Liver (tissue), 3 donors: ENCODE measurements around the gene KRTAP2-2.

Experiments used
- GABPA ChIP-seq, 2 donors: IDR thresholded peaks in 1 of 2; conservative IDR thresholded peaks in 1 of 2; 2 replicates each; pipeline ENCODE4 v1.6.1; 2016; ENCODE audit warnings: antibody characterized with exemption in 2 of 2, mild to moderate bottlenecking in 1 of 2, moderate library complexity in 1 of 2
- JUND ChIP-seq, 2 donors: IDR thresholded peaks; 2 replicates each; pipeline ENCODE4 v1.6.1; 2016; ENCODE audit warnings: antibody characterized with exemption in 2 of 2
- YY1 ChIP-seq: IDR thresholded peaks from 2 replicates; pipeline ENCODE4 v1.6.1; 2016; ENCODE audit warnings: antibody characterized with exemption, mild to moderate bottlenecking
- TF ChIP-seq, protein P1 (sequence below): fragments of 150-350 bp; IDR thresholded peaks from 2 replicates; pipeline ENCODE4 v1.5.1; 2017; ENCODE audit warnings: improper control_type of control experiment, low read depth, low read length; ENCODE audit not compliant: missing input control
- TF ChIP-seq, protein P2 (sequence below): IDR thresholded peaks from 2 replicates; pipeline ENCODE4 v1.6.1; 2016; ENCODE audit warnings: antibody characterized with exemption
- TF ChIP-seq, protein P3 (sequence below): IDR thresholded peaks from 2 replicates; pipeline ENCODE4 v1.6.1; 2016; ENCODE audit warnings: antibody characterized with exemption, mild to moderate bottlenecking
- donor health status: healthy.
- donor health status: healthy.

DNA sequence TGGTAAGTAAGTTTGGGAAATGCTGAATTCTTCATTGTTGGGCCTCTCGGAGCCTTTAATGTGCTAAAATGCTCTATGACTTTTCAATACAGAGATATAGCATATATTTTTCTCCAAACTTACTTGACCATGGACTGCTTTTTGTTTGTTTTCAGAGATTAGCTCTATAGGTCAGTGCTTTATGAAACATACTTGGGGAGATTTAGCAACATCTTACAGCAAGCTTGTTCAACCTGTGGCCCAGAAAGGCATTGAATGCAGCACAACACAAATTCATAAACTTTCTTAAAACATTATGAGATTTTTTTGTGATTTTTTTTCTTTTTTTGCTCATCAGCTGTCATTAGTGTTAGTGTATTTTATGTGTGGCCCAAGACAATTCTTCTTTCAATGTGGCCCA is 45.1 kb downstream of the KRTAP2-2 start:
- TF ChIP-seq, protein P1, sequence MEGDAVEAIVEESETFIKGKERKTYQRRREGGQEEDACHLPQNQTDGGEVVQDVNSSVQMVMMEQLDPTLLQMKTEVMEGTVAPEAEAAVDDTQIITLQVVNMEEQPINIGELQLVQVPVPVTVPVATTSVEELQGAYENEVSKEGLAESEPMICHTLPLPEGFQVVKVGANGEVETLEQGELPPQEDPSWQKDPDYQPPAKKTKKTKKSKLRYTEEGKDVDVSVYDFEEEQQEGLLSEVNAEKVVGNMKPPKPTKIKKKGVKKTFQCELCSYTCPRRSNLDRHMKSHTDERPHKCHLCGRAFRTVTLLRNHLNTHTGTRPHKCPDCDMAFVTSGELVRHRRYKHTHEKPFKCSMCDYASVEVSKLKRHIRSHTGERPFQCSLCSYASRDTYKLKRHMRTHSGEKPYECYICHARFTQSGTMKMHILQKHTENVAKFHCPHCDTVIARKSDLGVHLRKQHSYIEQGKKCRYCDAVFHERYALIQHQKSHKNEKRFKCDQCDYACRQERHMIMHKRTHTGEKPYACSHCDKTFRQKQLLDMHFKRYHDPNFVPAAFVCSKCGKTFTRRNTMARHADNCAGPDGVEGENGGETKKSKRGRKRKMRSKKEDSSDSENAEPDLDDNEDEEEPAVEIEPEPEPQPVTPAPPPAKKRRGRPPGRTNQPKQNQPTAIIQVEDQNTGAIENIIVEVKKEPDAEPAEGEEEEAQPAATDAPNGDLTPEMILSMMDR: no peak
- TF ChIP-seq JUND (IDR thresholded peaks at IDR 0.05): no peak
- TF ChIP-seq, protein P2, sequence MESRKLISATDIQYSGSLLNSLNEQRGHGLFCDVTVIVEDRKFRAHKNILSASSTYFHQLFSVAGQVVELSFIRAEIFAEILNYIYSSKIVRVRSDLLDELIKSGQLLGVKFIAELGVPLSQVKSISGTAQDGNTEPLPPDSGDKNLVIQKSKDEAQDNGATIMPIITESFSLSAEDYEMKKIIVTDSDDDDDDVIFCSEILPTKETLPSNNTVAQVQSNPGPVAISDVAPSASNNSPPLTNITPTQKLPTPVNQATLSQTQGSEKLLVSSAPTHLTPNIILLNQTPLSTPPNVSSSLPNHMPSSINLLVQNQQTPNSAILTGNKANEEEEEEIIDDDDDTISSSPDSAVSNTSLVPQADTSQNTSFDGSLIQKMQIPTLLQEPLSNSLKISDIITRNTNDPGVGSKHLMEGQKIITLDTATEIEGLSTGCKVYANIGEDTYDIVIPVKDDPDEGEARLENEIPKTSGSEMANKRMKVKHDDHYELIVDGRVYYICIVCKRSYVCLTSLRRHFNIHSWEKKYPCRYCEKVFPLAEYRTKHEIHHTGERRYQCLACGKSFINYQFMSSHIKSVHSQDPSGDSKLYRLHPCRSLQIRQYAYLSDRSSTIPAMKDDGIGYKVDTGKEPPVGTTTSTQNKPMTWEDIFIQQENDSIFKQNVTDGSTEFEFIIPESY: no peak
- TF ChIP-seq YY1: no peak
- TF ChIP-seq, protein P3, sequence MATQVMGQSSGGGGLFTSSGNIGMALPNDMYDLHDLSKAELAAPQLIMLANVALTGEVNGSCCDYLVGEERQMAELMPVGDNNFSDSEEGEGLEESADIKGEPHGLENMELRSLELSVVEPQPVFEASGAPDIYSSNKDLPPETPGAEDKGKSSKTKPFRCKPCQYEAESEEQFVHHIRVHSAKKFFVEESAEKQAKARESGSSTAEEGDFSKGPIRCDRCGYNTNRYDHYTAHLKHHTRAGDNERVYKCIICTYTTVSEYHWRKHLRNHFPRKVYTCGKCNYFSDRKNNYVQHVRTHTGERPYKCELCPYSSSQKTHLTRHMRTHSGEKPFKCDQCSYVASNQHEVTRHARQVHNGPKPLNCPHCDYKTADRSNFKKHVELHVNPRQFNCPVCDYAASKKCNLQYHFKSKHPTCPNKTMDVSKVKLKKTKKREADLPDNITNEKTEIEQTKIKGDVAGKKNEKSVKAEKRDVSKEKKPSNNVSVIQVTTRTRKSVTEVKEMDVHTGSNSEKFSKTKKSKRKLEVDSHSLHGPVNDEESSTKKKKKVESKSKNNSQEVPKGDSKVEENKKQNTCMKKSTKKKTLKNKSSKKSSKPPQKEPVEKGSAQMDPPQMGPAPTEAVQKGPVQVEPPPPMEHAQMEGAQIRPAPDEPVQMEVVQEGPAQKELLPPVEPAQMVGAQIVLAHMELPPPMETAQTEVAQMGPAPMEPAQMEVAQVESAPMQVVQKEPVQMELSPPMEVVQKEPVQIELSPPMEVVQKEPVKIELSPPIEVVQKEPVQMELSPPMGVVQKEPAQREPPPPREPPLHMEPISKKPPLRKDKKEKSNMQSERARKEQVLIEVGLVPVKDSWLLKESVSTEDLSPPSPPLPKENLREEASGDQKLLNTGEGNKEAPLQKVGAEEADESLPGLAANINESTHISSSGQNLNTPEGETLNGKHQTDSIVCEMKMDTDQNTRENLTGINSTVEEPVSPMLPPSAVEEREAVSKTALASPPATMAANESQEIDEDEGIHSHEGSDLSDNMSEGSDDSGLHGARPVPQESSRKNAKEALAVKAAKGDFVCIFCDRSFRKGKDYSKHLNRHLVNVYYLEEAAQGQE: no peak
- no peak for TF ChIP-seq GABPA (IDR thresholded peaks at IDR 0.05 in 1 of 2, conservative IDR thresholded peaks at IDR 0.05 in 1 of 2)
